Ishikawa (cell line): ENCODE data around the gene BEND6.

Experiments
- CREB1 ChIP-seq: IDR thresholded peaks from 2 replicates; pipeline ENCODE4 v1.6.1; 2012; ENCODE audit warnings: low read depth
- EGR1 ChIP-seq: IDR thresholded peaks from 2 replicates; pipeline ENCODE4 v1.6.1; 2012
- EP300 ChIP-seq: IDR thresholded peaks from 2 replicates; pipeline ENCODE4 v1.6.1; 2012; ENCODE audit warnings: borderline replicate concordance
- FOXM1 ChIP-seq: IDR thresholded peaks from 2 replicates; pipeline ENCODE4 v1.6.1; 2012; ENCODE audit warnings: low read depth, borderline replicate concordance
- NFIC ChIP-seq: IDR thresholded peaks from 2 replicates; pipeline ENCODE4 v1.6.1; 2012
- RAD21 ChIP-seq: IDR thresholded peaks from 2 replicates; pipeline ENCODE4 v1.6.1; 2012; ENCODE audit warnings: low read depth
- REST ChIP-seq: IDR thresholded peaks from 2 replicates; pipeline ENCODE4 v1.6.1; 2012; ENCODE audit warnings: low read depth, mild to moderate bottlenecking
- TAF1 ChIP-seq: IDR thresholded peaks from 2 replicates; pipeline ENCODE4 v1.6.1; 2012; ENCODE audit warnings: low read depth, mild to moderate bottlenecking
- TEAD4 ChIP-seq: IDR thresholded peaks from 2 replicates; pipeline ENCODE4 v1.6.1; 2012
- USF1 ChIP-seq: IDR thresholded peaks from 2 replicates; pipeline ENCODE4 v1.6.1; 2012
- YY1 ChIP-seq: IDR thresholded peaks from 2 replicates; pipeline ENCODE4 v1.6.1; 2012; ENCODE audit warnings: low read depth
- ZBTB7A ChIP-seq: IDR thresholded peaks from 2 replicates; pipeline ENCODE4 v1.6.1; 2012; ENCODE audit warnings: low read depth
- TF ChIP-seq, protein P1 (sequence below): IDR thresholded peaks from 2 replicates; pipeline ENCODE4 v1.6.1; 2012

DNA sequence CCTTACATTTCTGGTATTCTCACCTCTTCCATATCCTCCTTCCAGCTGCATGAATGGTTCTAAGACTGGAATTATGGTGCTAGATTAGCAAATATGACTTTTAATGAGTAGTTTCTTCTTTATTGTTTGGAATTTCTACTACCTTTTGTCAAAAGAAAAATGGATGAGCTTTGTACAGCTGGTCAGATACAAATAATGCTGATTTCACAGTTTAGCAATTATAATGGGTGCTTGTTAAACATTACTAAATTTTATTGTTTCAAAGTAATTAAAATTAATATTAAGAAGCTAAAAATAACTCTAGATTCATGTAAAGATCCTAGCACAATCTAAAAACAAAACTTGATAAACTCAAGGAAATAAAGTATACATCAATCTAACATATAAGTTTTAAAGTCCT, 32.3 kb upstream of the BEND6 start:
- TF ChIP-seq, protein P1, sequence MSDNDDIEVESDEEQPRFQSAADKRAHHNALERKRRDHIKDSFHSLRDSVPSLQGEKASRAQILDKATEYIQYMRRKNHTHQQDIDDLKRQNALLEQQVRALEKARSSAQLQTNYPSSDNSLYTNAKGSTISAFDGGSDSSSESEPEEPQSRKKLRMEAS, result no peak
- no peak for TF ChIP-seq CREB1
- no peak for TF ChIP-seq TEAD4
- TF ChIP-seq EP300, result no peak
- no peak for TF ChIP-seq FOXM1
- TF ChIP-seq ZBTB7A, result no peak
- TF ChIP-seq TAF1, result no peak
- TF ChIP-seq RAD21, result no peak
- no peak for TF ChIP-seq NFIC
- no peak for TF ChIP-seq REST
- no peak for TF ChIP-seq EGR1
- TF ChIP-seq USF1, result no peak
- no peak for TF ChIP-seq YY1
